ENCODE results near the gene LTBP2. TPM values are rescaled to one million over a fixed set of nuclear protein-coding genes. Genes with fewer than 3 reads are reported as not detected.

Gene LTBP2
- total and polyA plus RNA-seq, 2 of the 13 experiments (the other 11 are each of a cell fraction or from before 2014, with no cell fraction given) = 0.20 to 0.41 TPM

DNA sequence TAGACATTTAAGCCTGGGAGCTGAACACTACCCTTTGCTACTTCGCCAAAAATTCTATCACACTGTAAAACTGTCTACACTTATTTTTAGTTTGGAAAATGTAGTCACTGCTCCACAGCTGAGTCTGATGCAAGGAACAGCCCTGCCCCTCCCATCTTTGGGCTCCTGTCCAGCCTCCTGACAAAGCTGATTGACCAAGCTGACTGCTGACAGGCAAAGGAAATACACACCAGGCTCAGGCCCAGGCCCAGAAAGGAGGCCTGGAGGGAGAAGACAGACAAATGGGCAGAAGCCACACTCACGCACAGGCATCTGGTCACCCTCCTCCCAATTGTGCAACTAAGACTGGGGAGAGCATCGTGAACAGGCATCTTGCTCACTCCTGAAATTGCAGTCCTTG, 63.2 kb downstream of the LTBP2 start:
- CTCF ChIA-PET (ENCODE audit: low intra/inter-chr PET ratio, low total read pairs) = no interaction called here
- WGBS (ENCODE audit: low lambda C conversion rate) = 25% methylated on average over 3 of the region's 3 CpGs
- Histone ChIP-seq H3K4me2 (ENCODE audit: low read depth, low read length) (no peak overlapping the region), H3K79me2 (ENCODE audit: insufficient read depth, low read length) (no peaks in the 10 kb centered on the region), H3K36me3 (replicated peaks in 1 of 2; ENCODE audit: control insufficient read depth in 1 of 2, insufficient read depth in 2 of 2, low read length in 2 of 2) (no peaks in the 10 kb centered on the region), H4K20me1 (ENCODE audit: insufficient read depth, low read length) (no peaks in the 10 kb centered on the region), H3K9me3 (ENCODE audit: low read length) (no peaks in the 10 kb centered on the region), H3K27me3 (ENCODE audit: control insufficient read depth in 1 of 2, insufficient read depth in 2 of 2, low read length in 2 of 2) (peaks cover 2 to 19% of the 10 kb centered on the region in 2 experiments; a peak in 4 of 5 replicates), H3K4me3 (replicated peaks in 1 of 3; ENCODE audit: insufficient read depth in 1 of 3, low read depth in 2 of 3, low read length in 3 of 3) (no peak overlapping the region), H2AFZ (ENCODE audit: low read length) (no peak overlapping the region), H3K9ac (ENCODE audit: insufficient read depth, low read depth, low read length) (no peak overlapping the region), H3K27ac (ENCODE audit: extremely low read length, insufficient read depth, low read length) (no peak overlapping the region), H3K4me1 (ENCODE audit: insufficient read depth, low read length) (peaks cover 8% of the 10 kb centered on the region)
- no peak for FAIRE-seq
- DNase-seq (ENCODE audit: low spot score) = no peak
- POLR2A ChIA-PET = no interaction called here
- no peak for TF ChIP-seq HES4 (CRISPR knock-in tag; IDR thresholded peaks at IDR 0.05; ENCODE audit: borderline replicate concordance)
- no peak for TF ChIP-seq ATF7 (IDR thresholded peaks at IDR 0.05)
- no peak for TF ChIP-seq ATF7 (CRISPR knock-in tag; IDR thresholded peaks at IDR 0.05)
- TF ChIP-seq ISX (CRISPR knock-in tag; conservative IDR thresholded peaks at IDR 0.05) = no peak
- TF ChIP-seq SMC3 (IDR thresholded peaks at IDR 0.05; ENCODE audit: low read length) = no peak
- no peak for TF ChIP-seq GABPB1 (CRISPR knock-in tag; IDR thresholded peaks at IDR 0.05)
- TF ChIP-seq ZNF737 (CRISPR knock-in tag; IDR thresholded peaks at IDR 0.05; ENCODE audit: borderline replicate concordance) = no peak
- TF ChIP-seq TRIM24 (CRISPR knock-in tag; IDR thresholded peaks at IDR 0.05) = no peak
- no peak for TF ChIP-seq ZNF614 (CRISPR knock-in tag; IDR thresholded peaks at IDR 0.05; ENCODE audit: borderline replicate concordance)
- TF ChIP-seq RORA (CRISPR knock-in tag; IDR thresholded peaks at IDR 0.05) = no peak
- no peak for TF ChIP-seq NFIC (IDR thresholded peaks at IDR 0.05; ENCODE audit: low read length)
- TF ChIP-seq BHLHE40 (IDR thresholded peaks at IDR 0.05; ENCODE audit: low read length) = no peak
- TF ChIP-seq ZNF549 (CRISPR knock-in tag; IDR thresholded peaks at IDR 0.05) = no peak
- in situ Hi-C loops (cut with HindIII; ENCODE audit: extremely low pct_ligation_motif_present, low pct_unique_long_range_greater_than_20kb) = no loop called here
- intact Hi-C loops (cut with micrococcal nuclease; ENCODE audit: unreplicated experiment) = no loop called here
- ATAC-seq = no peak
- BruUV-seq (replicated peaks) = no TSS peak

All from HepG2 (cell line).